ENCODE measurements around the gene MICAL3. TPM values are rescaled to one million over a fixed set of nuclear protein-coding genes. Genes with fewer than 3 reads are reported as not detected.
A peak's percentile ranks its signal among the peaks of the same experiment; 100 is the strongest.

Gene MICAL3
- total and polyA plus RNA-seq, 2 of the 8 experiments (the other 6 are each of a cell fraction or from before 2014, with no cell fraction given), result 8.3 to 41.8 TPM

DNA sequence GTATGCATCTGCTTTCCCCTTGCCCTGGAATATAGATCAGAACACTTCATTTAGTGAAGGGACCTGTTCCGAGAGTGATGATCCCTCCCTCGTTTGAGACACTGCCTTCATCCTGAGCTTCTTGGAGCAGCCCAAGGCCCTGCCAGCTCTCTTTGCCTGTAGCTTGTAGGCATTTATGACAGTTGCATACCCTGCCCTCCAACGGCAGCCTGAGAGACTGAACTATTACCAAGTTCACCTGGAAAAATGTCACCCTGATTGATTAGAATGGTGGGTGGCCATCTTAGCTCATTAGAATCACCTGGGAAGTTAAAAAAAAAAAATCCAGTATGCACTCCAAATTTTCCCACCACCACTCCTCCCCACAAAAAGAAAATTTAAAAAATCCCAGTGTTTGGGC is 1.5 kb downstream of the MICAL3 start:
- Histone ChIP-seq H3K9ac (replicated peaks in 1 of 4; ENCODE audit: extremely low read depth in 1 of 4, low read depth in 3 of 4, low read length in 3 of 4) (no peak overlapping the region), H2BK15ac (ENCODE audit: low read length) (no peak overlapping the region)

More for the DNA sequence above, 1.5 kb downstream of the MICAL3 start:
- 73% methylated on average over 3 of the region's 3 CpGs; no CpG with 5 or more reads in 1 of the 2 experiments for WGBS, 2 experiments (ENCODE audit: extremely low coverage in 1 of 2, insufficient coverage in 1 of 2, insufficient read length in 1 of 2, insufficient replicate concordance in 2 of 2, low coverage in 1 of 2, low lambda C conversion rate in 2 of 2, missing lambda C conversion rate in 1 of 2)
- Histone ChIP-seq H3K14ac (ENCODE audit: insufficient read length) (no peak overlapping the region), H2AFZ (ENCODE audit: low read length) (no peak overlapping the region), H3K79me2 (ENCODE audit: control insufficient read depth in 1 of 2, insufficient read depth in 2 of 2, low read length in 2 of 2) (no peaks in the 10 kb centered on the region), H3K56ac (replicated peaks; ENCODE audit: insufficient read length, low read depth, low read length) (no peak overlapping the region), H4K91ac (replicated peaks; ENCODE audit: insufficient read length, low read length) (no peak overlapping the region), H3K79me1 (ENCODE audit: low read depth, low read length) (no peaks in the 10 kb centered on the region), H3K4me2 (ENCODE audit: insufficient read depth in 1 of 2, low read depth in 2 of 2, low read length in 2 of 2) (peak overlapping the region; percentile 92 to 95; a peak in 2 of 4 replicates), H3K4me1 (replicated peaks in 1 of 4; ENCODE audit: control insufficient read depth in 3 of 4, insufficient read depth in 4 of 4, low read length in 3 of 4) (peaks cover 0 to 10% (median 5%) of the 10 kb centered on the region in 4 experiments; a peak in 6 of 7 replicates), H3K18ac (ENCODE audit: extremely low read depth, low read length) (no peak overlapping the region), H3K4me3 (ENCODE audit: extremely low read depth in 1 of 4, insufficient read depth in 2 of 4, low read depth in 3 of 4, low read length in 4 of 4) (peak overlapping the region in 1 of 4 experiments; percentile 66; a peak in 3 of 8 replicates), H4K20me1 (replicated peaks in 1 of 2; ENCODE audit: control insufficient read depth in 1 of 2, insufficient read depth in 2 of 2, low read length in 2 of 2) (peaks cover 0 to 1% of the 10 kb centered on the region in 2 experiments), H4K8ac (ENCODE audit: extremely low read depth, insufficient read depth, low read length) (no peak overlapping the region), H2BK120ac (replicated peaks; ENCODE audit: low read depth, low read length) (no peak overlapping the region), H3K27me3 (replicated peaks in 1 of 4; ENCODE audit: control insufficient read depth in 3 of 4, extremely low read depth in 1 of 4, insufficient read depth in 3 of 4, low read length in 3 of 4) (peaks cover 15 to 33% (median 25%) of the 10 kb centered on the region in 4 experiments), H2BK12ac (ENCODE audit: low read depth, low read length) (no peak overlapping the region), H2BK20ac (ENCODE audit: low read length) (no peak overlapping the region), H2BK5ac (ENCODE audit: low read depth, low read length) (no peak overlapping the region), H3K36me3 (ENCODE audit: control insufficient read depth in 2 of 4, insufficient read depth in 4 of 4, low read length in 3 of 4) (no peaks in the 10 kb centered on the region), H3K4ac (replicated peaks; ENCODE audit: insufficient read length, low read depth, low read length) (no peak overlapping the region), H3K27ac (ENCODE audit: low read depth, low read length) (no peak overlapping the region), H3K23me2 (ENCODE audit: low read depth, low read length) (peaks cover 13% of the 10 kb centered on the region), H4K5ac (ENCODE audit: insufficient read length, low read depth, low read length) (no peak overlapping the region), H2AK5ac (ENCODE audit: low read depth, low read length) (no peak overlapping the region), H3K23ac (ENCODE audit: insufficient read length) (no peak overlapping the region), H3K9me3 (ENCODE audit: insufficient read depth in 2 of 2, low read depth in 1 of 2, low read length in 1 of 2) (no peaks in the 10 kb centered on the region)
- CTCF ChIA-PET (ENCODE audit: partially characterized antibody), result interaction anchor here (0.7 to 1.6 kb wide), 6 partner anchors 11 to 733 kb away, joined by 3 to 6 read pairs (median 3); no protein-coding TSS in a partner anchor
- TF ChIP-seq KDM5A (IDR thresholded peaks at IDR 0.05; ENCODE audit: low read length), result no peak
- TF ChIP-seq ASH2L (IDR thresholded peaks at IDR 0.05; ENCODE audit: low read length), result no peak
- TF ChIP-seq, protein P1, sequence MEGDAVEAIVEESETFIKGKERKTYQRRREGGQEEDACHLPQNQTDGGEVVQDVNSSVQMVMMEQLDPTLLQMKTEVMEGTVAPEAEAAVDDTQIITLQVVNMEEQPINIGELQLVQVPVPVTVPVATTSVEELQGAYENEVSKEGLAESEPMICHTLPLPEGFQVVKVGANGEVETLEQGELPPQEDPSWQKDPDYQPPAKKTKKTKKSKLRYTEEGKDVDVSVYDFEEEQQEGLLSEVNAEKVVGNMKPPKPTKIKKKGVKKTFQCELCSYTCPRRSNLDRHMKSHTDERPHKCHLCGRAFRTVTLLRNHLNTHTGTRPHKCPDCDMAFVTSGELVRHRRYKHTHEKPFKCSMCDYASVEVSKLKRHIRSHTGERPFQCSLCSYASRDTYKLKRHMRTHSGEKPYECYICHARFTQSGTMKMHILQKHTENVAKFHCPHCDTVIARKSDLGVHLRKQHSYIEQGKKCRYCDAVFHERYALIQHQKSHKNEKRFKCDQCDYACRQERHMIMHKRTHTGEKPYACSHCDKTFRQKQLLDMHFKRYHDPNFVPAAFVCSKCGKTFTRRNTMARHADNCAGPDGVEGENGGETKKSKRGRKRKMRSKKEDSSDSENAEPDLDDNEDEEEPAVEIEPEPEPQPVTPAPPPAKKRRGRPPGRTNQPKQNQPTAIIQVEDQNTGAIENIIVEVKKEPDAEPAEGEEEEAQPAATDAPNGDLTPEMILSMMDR (IDR thresholded peaks at IDR 0.05; ENCODE audit: control extremely low read depth in 1 of 3, insufficient read depth in 1 of 3, low read depth in 1 of 3, low read length in 3 of 3), result no peak
- no peak for TF ChIP-seq SAP30 (IDR thresholded peaks at IDR 0.05; ENCODE audit: insufficient read depth, insufficient replicate concordance, low read length)
- TF ChIP-seq TAF1 (IDR thresholded peaks at IDR 0.05; ENCODE audit: low read depth, low read length), result no peak
- no peak for TF ChIP-seq RXRA (IDR thresholded peaks at IDR 0.05; ENCODE audit: insufficient read depth, low read depth, low read length)
- TF ChIP-seq SIRT6 (IDR thresholded peaks at IDR 0.05; ENCODE audit: low read length), result no peak
- TF ChIP-seq, protein P2, sequence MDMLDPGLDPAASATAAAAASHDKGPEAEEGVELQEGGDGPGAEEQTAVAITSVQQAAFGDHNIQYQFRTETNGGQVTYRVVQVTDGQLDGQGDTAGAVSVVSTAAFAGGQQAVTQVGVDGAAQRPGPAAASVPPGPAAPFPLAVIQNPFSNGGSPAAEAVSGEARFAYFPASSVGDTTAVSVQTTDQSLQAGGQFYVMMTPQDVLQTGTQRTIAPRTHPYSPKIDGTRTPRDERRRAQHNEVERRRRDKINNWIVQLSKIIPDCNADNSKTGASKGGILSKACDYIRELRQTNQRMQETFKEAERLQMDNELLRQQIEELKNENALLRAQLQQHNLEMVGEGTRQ (IDR thresholded peaks at IDR 0.05; ENCODE audit: low read length), result no peak
- TF ChIP-seq BACH1 (IDR thresholded peaks at IDR 0.05; ENCODE audit: low read length), result no peak
- POLR2A ChIA-PET (ENCODE audit: partially characterized antibody), result interaction anchor here (1.5 kb wide), 1 partner anchor 55 kb away, joined by 6 read pairs; the partner anchor contains the start of gene PEX26
- FAIRE-seq, result no peak
- DNase-seq (ENCODE audit: low read depth in 1 of 2, low spot score in 2 of 2), result no peak
